Motor neuron (in vitro differentiated cells): Measurements from ENCODE around the gene CCBE1. TPM values are rescaled to one million over a fixed set of nuclear protein-coding genes. Genes with fewer than 3 reads are reported as not detected.
A peak's percentile ranks its signal among the peaks of the same experiment; 100 is the strongest.

ENCODE experiments used
- ATAC-seq, 8 experiments: fragments of 200-7000 bp; cut with Tn5 transposase; replicated peaks in 6 of 8; 2 replicates each; pipeline ENCODE4 v1.8.0; 2021; ENCODE audit warnings: mild to moderate bottlenecking in 8 of 8, moderate library complexity in 8 of 8
- H3K27ac ChIP-seq, 2 donors: fragments of 250-450 bp; sonication (Bioruptor Pico); 2 replicates each; pipeline ENCODE4 v1.9.0; 2021; ENCODE audit warnings: antibody characterized with exemption in 2 of 2, mild to moderate bottlenecking in 2 of 2, moderate library complexity in 1 of 2
- H3K4me1 ChIP-seq, 2 donors: fragments of 250-450 bp; sonication (Bioruptor Pico); replicated peaks in 1 of 2; 2 replicates each; pipeline ENCODE4 v1.6.1; 2021; ENCODE audit warnings: antibody characterized with exemption in 2 of 2, mild to moderate bottlenecking in 2 of 2, moderate library complexity in 1 of 2
- H3K4me3 ChIP-seq, 5 donors: fragments of 250-450 bp; sonication (Bioruptor Pico); 2 replicates each; pipeline ENCODE4 v1.9.0; 2021; ENCODE audit warnings: antibody characterized with exemption in 5 of 5, mild to moderate bottlenecking in 5 of 5, moderate library complexity in 4 of 5
- WGBS, 10 experiments: fragments of 450-650 bp; shearing (Covaris generic); methylation state at CpG; one replicate each; pipeline ENCODE4 v1.0.0; 2022; 5-methylcytosine and 5-hydroxymethylcytosine counted together
- in situ Hi-C, 9 experiments: fragments of 400-800 bp; cut with MboI; loops; one replicate each; pipeline ENCODE4 v1.15.0; 2021; ENCODE audit warnings: low sequenced_read_pairs in 9 of 9, low pct_unique_long_range_greater_than_20kb in 2 of 9; ENCODE audit not compliant: unreplicated experiment in 9 of 9
- total RNA-seq, 8 experiments: library from RNA; unstranded; fragments of 300-600 nt; gene quantifications; 2 replicates each; pipeline versions ENCODE4 v1.2.3 to v1.2.4, GENCODE V29; 2022

The CCBE1 gene
- total RNA-seq, 8 experiments from 2014 or later, result 0.04 to 5.5 (median 1.1) TPM

GRCh38 chr18:59707306-59707705 lies 10.1 kb upstream of the CCBE1 start:
- Histone ChIP-seq H3K4me1 (no peaks in the 10 kb centered on the region), H3K27ac (no peak overlapping the region), H3K4me3 (no peak overlapping the region)
- in situ Hi-C loops, result no loop called here
- ATAC-seq, result peak in 1 of 8 experiments; percentile 43
- WGBS, 10 experiments, result 14 to 86% (median 37%) methylated on average over 1 to 2 of the region's 2 CpGs; no CpG with 5 or more reads in 4 of the 10 experiments

GRCh38 chr18:59706499-59706898 lies 9.3 kb upstream of the CCBE1 start:
- Histone ChIP-seq H3K4me1 (no peaks in the 10 kb centered on the region), H3K27ac (no peak overlapping the region), H3K4me3 (no peak overlapping the region)
- whole genome bisulfite sequencing, 10 experiments, result 13 to 100% (median 57%) methylated on average over 1 to 5 of the region's 5 CpGs
- no peak for ATAC-seq
- in situ Hi-C loops, result no loop called here

GRCh38 chr18:59705145-59705544 lies 7.9 kb upstream of the CCBE1 start:
- H3K4me1 ChIP-seq, result no peaks in the 10 kb centered on the region
- ATAC-seq, result no peak
- in situ Hi-C loops, result no loop called here
- WGBS, 10 experiments, result 0 to 57% (median 20%) methylated on average over 1 of the region's 1 CpG; no CpG with 5 or more reads in 6 of the 10 experiments
- H3K4me3 ChIP-seq, result no peak overlapping the region
- no peak overlapping the region for H3K27ac ChIP-seq

GRCh38 chr18:59704146-59704545 lies 6.9 kb upstream of the CCBE1 start:
- no peak for ATAC-seq
- in situ Hi-C loops, result no loop called here
- WGBS, 10 experiments, result 20 to 91% (median 73%) methylated on average over 1 of the region's 1 CpG; no CpG with 5 or more reads in 4 of the 10 experiments
- H3K4me1 ChIP-seq, result no peaks in the 10 kb centered on the region
- H3K27ac ChIP-seq, result no peak overlapping the region
- no peak overlapping the region for H3K4me3 ChIP-seq

- 58 to 100% (median 80%) methylated on average over 1 to 3 of the region's 3 CpGs; no CpG with 5 or more reads in 1 of the 10 experiments for WGBS, 10 experiments
- in situ Hi-C loops, result no loop called here
- no peak for ATAC-seq
- Histone ChIP-seq H3K27ac (no peak overlapping the region), H3K4me1 (peaks cover 0 to 2% of the 10 kb centered on the region in 2 donors), H3K4me3 (no peak overlapping the region)
These were observed 4.0 kb upstream of the CCBE1 start for GRCh38 chr18:59701272-59701671.

GRCh38 chr18:59700535-59700967 lies 3.3 kb upstream of the CCBE1 start:
- in situ Hi-C loops, result no loop called here
- no peak overlapping the region for H3K4me3 ChIP-seq
- H3K27ac ChIP-seq, result no peak overlapping the region
- no peak for ATAC-seq
- peaks cover 0 to 2% of the 10 kb centered on the region in 2 donors for H3K4me1 ChIP-seq
- WGBS, 10 experiments, result 29 to 86% (median 61%) methylated on average over 2 to 3 of the region's 3 CpGs; no CpG with 5 or more reads in 3 of the 10 experiments

- H3K27ac ChIP-seq, result no peak overlapping the region
- in situ Hi-C loops, result no loop called here
- no peak overlapping the region for H3K4me3 ChIP-seq
- ATAC-seq, result no peak
- H3K4me1 ChIP-seq, result peaks cover 2 to 4% of the 10 kb centered on the region in 2 donors
- WGBS, 10 experiments, result 0 to 100% (median 79%) methylated on average over 1 to 5 of the region's 8 CpGs; no CpG with 5 or more reads in 1 of the 10 experiments
These were observed 2.7 kb upstream of the CCBE1 start for GRCh38 chr18:59699750-59700534.

- H3K4me3 ChIP-seq, result no peak overlapping the region
- no peak for ATAC-seq
- H3K4me1 ChIP-seq, result peaks cover 2 to 5% of the 10 kb centered on the region in 2 donors
- 20 to 100% (median 100%) methylated on average over 1 of the region's 1 CpG; no CpG with 5 or more reads in 1 of the 10 experiments for WGBS, 10 experiments
- no peak overlapping the region for H3K27ac ChIP-seq
- in situ Hi-C loops, result no loop called here
These were observed 1.8 kb upstream of the CCBE1 start for GRCh38 chr18:59699061-59699460.

- peak; percentile 17 to 78 (median 65) for ATAC-seq
- Histone ChIP-seq H3K27ac (no peak overlapping the region), H3K4me1 (peaks cover 2 to 5% of the 10 kb centered on the region in 2 donors), H3K4me3 (peak overlapping the region; percentile 34 to 49 (median 38))
- in situ Hi-C loops, result no loop called here
- 0 to 11% (median 2%) methylated on average over 6 to 24 of the region's 79 CpGs; no CpG with 5 or more reads in 3 of the 10 experiments for WGBS, 10 experiments
These were observed 650 bp downstream of the CCBE1 start for GRCh38 chr18:59696311-59697235.

- no peak overlapping the region for H3K27ac ChIP-seq
- in situ Hi-C loops, result no loop called here
- H3K4me1 ChIP-seq, result peaks cover 2 to 5% of the 10 kb centered on the region in 2 donors
- H3K4me3 ChIP-seq, result peak overlapping the region in 1 of 5 donors; percentile 47
- WGBS, 10 experiments, result 0 to 79% (median 43%) methylated on average over 1 to 8 of the region's 8 CpGs; no CpG with 5 or more reads in 4 of the 10 experiments
- no peak for ATAC-seq
These were observed 1.7 kb downstream of the CCBE1 start for GRCh38 chr18:59695551-59695950.

- peaks cover 2 to 5% of the 10 kb centered on the region in 2 donors for H3K4me1 ChIP-seq
- H3K27ac ChIP-seq, result no peak overlapping the region
- ATAC-seq, result no peak
These were observed 2.4 kb downstream of the CCBE1 start for GRCh38 chr18:59694824-59695223.

GRCh38 chr18:59691996-59692395 lies 5.2 kb downstream of the CCBE1 start:
- WGBS, 10 experiments, result 0 to 100% (median 83%) methylated on average over 1 to 3 of the region's 4 CpGs
- Histone ChIP-seq H3K4me3 (no peak overlapping the region), H3K27ac (no peak overlapping the region), H3K4me1 (peaks cover 0 to 5% of the 10 kb centered on the region in 2 donors)
- ATAC-seq, result no peak
- in situ Hi-C loops, result no loop called here

More at GRCh38 chr18:59694824-59695223, 2.4 kb downstream of the CCBE1 start:
- 33 to 100% (median 66%) methylated on average over 1 to 4 of the region's 4 CpGs; no CpG with 5 or more reads in 2 of the 10 experiments for WGBS, 10 experiments
- in situ Hi-C loops, result no loop called here
- no peak overlapping the region for H3K4me3 ChIP-seq

- no peak overlapping the region for H3K27ac ChIP-seq
- H3K4me3 ChIP-seq, result no peak overlapping the region
- peaks cover 0 to 5% of the 10 kb centered on the region in 2 donors for H3K4me1 ChIP-seq
- in situ Hi-C loops, result no loop called here
- no peak for ATAC-seq
These were observed 6.2 kb downstream of the CCBE1 start for GRCh38 chr18:59690996-59691395.
